HG02798 (cell line): ENCODE results near the gene HDAC3.
"Not testable (repeated sequence)": the region's sequence is repeated elsewhere in the genome, so short reads cannot be mapped to it uniquely, and the experiment has no call there.

Experiments
- ATAC-seq: cut with Tn5 transposase; IDR thresholded peaks from one replicate; pipeline ENCODE4 v1.9.1; 2021; ENCODE audit warnings: mild to moderate bottlenecking; ENCODE audit not compliant: unreplicated experiment, poor library complexity

The HDAC3 gene

DNA sequence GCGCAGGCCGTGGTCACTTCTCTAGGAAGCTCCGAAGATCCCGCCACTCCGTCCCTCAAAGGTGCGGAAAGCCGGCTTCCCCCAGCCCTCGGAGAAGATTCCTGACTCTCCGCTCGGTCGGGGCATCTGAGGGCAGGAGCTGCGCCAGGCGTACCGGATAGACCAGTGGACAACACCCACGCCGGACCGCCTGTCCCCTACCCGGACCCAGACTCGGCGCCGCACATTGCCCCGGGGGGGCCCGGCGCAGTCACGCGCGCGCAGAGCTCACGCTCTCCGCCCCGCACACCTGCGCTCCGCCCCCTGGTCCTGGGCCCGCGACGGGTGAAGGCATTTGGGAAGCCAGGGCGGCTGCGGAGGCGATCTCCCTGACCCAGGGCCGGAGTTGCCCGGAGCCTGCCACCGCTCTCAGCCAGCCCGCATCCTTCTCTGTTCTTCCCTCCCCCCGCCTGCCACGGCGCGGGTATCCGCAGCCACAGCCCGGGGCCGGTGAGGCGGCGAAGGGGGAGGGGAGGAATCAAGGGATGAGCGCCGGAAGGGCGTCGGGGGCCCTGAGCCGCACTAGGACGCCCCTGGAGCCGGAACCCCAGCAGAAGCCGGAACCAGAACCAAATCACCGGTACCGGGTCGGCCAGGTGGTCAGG lies 596 bp upstream of the HDAC3 start:
- ATAC-seq, result peak; percentile 24

DNA sequence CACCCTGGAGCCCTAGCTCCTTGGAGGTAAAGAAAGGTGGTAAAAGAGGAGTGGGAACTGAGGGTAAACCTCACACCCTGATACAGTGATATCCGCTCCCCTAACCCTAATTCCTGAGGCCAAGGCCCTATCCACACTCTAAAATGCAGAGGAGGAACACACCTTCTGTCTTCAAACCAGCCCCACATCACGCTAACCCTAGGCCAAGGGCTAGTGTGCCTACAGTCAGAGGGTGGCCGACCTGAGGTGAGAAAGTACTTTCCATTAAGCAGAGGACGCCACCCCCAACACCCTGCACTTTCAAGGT lies 590 bp downstream of the HDAC3 start:
- ATAC-seq, result no peak

DNA sequence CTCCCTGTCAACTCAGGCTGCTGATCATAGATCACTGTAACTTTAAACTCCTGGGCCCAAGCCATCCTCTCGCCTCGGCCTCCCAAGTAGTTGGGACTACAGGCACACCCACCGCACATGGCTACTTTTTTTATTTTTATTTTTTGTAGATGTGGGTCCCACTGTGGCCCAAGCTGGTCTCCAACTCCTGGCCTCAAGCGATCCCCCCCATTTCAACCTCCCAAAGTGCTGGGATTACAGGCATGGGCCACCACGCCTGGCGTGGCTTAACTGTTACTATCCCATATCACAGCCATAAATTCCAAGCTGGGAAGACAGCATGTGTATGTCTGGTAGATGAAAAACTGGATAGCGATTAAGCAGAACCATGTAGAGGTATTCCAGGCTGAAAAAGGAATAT lies 1.0 kb downstream of the HDAC3 start:
- no peak for ATAC-seq

DNA sequence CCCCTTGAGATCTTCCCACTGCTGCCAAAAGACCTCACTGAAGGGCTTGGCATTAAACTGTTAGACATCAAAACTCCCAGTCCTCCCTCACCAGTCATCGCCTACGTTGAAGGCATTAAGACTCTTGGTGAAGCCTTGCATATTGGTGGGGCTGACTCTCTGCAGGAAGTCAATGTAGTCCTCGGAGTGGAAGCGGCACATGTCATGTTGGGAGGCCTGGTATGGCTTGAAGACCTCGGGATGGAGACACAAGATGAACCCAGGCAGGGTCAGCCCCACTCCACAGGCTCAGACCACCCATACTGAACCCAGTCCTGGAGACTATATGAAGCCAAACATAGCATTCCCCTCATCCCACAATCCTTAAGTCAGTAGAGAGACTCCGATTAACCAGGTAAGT lies 1.9 kb downstream of the HDAC3 start:
- ATAC-seq, result no peak

GRCh38 chr5:141633871-141634561 lies 2.6 kb downstream of the HDAC3 start:
- ATAC-seq, result peak; percentile 66

- no peak for ATAC-seq
Measured at GRCh38 chr5:141632650-141633049, 4.0 kb downstream of the HDAC3 start.

DNA sequence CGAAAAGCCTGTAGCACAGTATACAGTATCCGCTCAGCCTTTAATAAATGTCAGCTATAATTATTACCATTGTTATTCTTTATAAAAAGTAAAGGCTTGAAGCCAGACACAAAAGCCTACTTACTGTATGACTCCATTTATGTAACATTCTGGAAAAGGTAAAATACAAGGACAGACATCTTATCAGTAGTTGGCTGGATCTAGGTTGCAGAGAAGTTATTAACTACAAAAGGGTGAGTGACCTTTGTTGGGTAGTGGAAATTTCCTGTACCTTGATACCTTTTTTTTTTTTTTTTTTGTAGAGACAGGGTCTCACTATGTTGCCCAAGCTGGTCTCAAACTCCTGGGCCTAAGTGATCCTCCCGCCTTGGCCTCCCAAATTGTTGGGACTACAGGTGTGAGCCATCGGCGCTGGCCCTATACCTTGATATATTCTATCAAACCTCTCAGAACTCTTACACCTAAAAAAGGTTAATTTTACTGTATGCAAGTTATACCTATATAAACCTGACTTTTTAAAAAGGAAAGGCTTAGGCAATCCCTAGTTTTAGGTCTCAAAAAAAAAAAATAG lies 6.0 kb downstream of the HDAC3 start:
- no peak for ATAC-seq

DNA sequence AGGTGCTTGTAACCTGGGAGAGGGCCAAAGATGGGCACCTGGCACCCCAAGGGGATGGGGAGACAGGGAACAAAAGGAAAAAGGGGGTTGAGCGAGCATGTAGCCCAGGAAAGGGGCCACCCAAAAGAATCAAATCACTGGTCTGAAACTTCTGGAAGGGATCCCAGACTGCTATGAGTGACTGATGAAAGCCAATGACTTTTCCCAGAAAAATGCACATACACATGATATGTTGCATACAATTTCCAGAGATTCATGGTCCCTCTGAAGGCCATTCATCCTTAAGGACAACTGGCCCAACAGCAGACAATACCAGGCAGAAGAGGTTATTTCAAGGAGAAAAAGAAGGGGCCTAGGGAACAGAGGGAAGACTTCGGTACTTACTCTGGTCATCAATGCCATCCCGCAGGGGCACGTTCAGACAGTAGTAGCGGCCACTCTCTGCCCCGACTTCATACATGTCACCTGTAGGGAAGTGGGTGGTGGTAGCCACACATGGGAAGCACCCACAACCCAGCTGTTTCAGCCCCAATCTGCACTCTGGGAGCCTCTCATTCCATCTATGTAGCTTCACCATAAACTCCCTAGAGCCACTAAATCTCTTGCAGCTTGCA lies 8.4 kb downstream of the HDAC3 start:
- ATAC-seq, result no peak

- no peak for ATAC-seq
Measured at GRCh38 chr5:141623611-141624010, 13.0 kb downstream of the HDAC3 start.

- ATAC-seq, result peak; percentile 51
Measured at GRCh38 chr5:141623186-141623585, 13.5 kb downstream of the HDAC3 start.

DNA sequence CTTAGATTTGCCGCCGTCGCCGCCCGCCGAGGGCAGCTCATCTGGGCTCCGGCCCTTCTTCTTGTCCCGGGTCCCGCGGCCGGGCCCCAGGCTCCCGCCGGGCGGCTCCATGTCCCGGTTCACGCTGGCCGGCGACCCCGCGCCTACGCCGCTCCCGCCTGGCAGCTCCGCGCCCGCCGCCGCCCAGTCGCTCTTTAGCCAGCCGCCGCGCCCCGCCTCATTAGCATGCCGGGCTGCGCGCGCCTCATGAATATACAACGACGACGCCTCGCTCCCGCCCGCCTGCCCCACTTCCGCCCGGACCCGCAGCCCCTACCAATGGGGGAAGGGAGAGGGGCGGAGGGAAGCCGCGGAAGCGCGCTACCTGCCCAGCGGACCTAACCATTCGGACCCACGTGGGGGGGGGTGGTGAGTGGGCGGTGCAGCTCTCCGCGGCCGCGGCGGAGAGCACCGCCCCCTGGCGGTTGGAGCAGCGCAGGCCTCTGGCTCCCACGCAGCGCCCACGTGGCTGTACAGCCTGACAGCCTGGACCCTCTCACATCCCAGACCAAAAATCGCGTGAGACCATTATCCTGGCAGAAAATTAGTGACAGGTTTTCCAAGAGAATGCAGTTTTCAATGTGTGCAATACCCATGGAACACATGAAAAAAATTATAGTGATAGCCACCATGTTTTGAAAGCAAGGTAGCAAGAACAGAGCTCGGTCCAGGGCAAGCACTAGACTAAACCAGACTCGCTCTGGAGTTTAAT lies 17.7 kb downstream of the HDAC3 start, which contains the start of gene DIAPH1:
DIAPH1 (minus strand) TSS at position 197 of the 751 bp plus-strand sequence; CDS start at position 111, 86 bp downstream.
- ATAC-seq, result peak; percentile 87

GRCh38 chr5:141618030-141618803 lies 18.4 kb downstream of the HDAC3 start:
- ATAC-seq, result peak; percentile 22

DNA sequence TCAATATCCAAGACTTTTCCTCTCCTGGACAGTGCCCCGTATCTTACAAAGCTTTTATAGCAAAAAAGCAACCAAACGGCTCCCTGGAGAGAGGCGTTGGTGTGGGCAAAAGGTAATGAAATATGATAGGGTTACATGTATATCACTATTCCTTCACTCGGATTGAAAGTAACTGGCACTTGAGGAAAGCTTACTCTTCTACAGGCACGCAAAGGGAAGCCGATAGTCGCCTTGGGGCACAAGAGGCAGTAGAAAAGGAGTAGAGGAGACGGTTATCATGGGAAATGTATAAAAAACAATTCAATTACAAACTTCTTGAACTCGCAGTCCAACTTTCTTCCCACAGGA lies 19.0 kb downstream of the HDAC3 start:
- ATAC-seq, result no peak

GRCh38 chr5:141617128-141617527 lies 19.5 kb downstream of the HDAC3 start:
- no peak for ATAC-seq

GRCh38 chr5:141615991-141616720 lies 20.5 kb downstream of the HDAC3 start:
- ATAC-seq, result no peak

DNA sequence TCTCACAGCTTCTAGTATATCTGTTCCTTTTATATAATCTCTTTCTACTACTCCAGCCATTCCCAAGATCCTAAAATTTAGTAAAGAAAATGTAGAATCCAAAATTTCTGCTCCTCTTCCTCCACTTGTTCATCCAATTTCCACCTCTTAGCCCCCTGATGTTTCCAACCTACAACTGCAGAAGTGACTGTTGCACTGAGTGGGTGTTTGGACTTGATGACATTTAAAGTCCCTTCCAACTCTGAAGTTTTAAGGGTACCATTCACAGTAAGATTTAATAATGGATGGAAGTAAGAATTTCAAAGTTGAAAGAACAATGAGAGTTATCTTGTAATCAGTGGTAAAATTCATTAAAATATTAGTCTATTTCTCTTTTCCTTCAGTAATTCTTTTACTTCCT lies 23.3 kb downstream of the HDAC3 start:
- no peak for ATAC-seq

DNA sequence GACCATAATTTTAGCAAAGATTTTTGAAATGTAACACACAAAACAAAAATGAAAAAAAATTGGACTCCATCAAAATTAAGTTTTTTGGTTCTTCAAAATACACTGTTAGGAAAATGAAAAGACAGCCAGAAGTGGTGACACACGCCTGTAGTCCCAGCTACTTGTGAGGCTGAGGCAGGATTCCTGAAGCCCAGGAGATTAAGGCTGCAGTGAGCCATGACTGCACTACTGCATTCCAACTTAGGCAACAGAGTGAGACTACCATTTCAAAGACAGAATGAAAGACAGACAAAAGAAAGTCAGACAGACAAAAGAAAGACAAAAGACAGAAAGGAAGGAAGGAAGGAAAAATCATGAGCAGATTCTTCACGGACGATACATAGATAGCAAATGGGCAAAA lies 25.4 kb downstream of the HDAC3 start:
- no peak for ATAC-seq

GRCh38 chr5:141609921-141610320 lies 26.7 kb downstream of the HDAC3 start:
- not testable (repeated sequence) for ATAC-seq

GRCh38 chr5:141609044-141609443 lies 27.6 kb downstream of the HDAC3 start:
- ATAC-seq, result no peak
